Sigmoid colon (tissue), 7 donors: ENCODE data around the gene TMPRSS11F. TPM values are rescaled to one million over a fixed set of nuclear protein-coding genes. Genes with fewer than 3 reads are reported as not detected.

Experiments used
- DNase-seq: peaks from one replicate; pipeline ENCODE4 v3.0.0-alpha.2; 2019
- H3K27ac ChIP-seq, 4 donors: fragments of 200-600 bp; sonication (generic); one replicate each; pipeline ENCODE4 v1.5.1; 2016 to 2019; ENCODE audit warnings: mild to moderate bottlenecking in 1 of 4
- H3K27me3 ChIP-seq, 3 donors: fragments of 200-600 bp; sonication (generic); one replicate each; pipeline ENCODE4 v1.5.1; 2019; ENCODE audit warnings: mild to moderate bottlenecking in 1 of 3
- H3K36me3 ChIP-seq, 4 donors: fragments of 200-600 bp; sonication (generic); one replicate each; pipeline ENCODE4 v1.5.1; 2016 to 2019
- H3K4me1 ChIP-seq, 4 donors: fragments of 200-600 bp; sonication (generic); one replicate each; pipeline ENCODE4 v1.5.1; 2017 to 2019
- H3K4me3 ChIP-seq, 4 donors: fragments of 200-600 bp; sonication (generic); one replicate each; pipeline ENCODE4 v1.5.1; 2017 to 2019; ENCODE audit warnings: mild to moderate bottlenecking in 2 of 4, moderate library complexity in 1 of 4
- H3K9me3 ChIP-seq, 4 donors: fragments of 200-600 bp in 3 of 4; sonication (generic) in 3 of 4; one replicate each; pipeline versions ENCODE4 v1.5.1 to v1.6.1; 2013 to 2019
- EP300 ChIP-seq, 4 donors: sonication (generic); formaldehyde crosslinking; IDR thresholded peaks; one replicate each; pipeline ENCODE4 v1.6.1; 2017; ENCODE audit warnings: antibody characterized with exemption in 4 of 4
- POLR2A ChIP-seq, 2 donors: fragments of 450-650 bp; IDR thresholded peaks; one replicate each; pipeline ENCODE4 v1.6.1; 2016; ENCODE audit warnings: antibody characterized with exemption in 2 of 2, mild to moderate bottlenecking in 2 of 2, moderate library complexity in 2 of 2
- POLR2AphosphoS5 ChIP-seq, 4 donors: sonication (generic); formaldehyde crosslinking; IDR thresholded peaks; one replicate each; pipeline ENCODE4 v1.6.1; 2017; ENCODE audit warnings: antibody characterized with exemption in 4 of 4
- WGBS, 2 donors: extraction: QIAGEN DNeasy Blood & Tissue Kit; methylation state at CpG; one replicate each; pipeline ENCODE4 v1.1.7; 2013; 5-methylcytosine and 5-hydroxymethylcytosine counted together
- intact Hi-C: fragments of 100-400 bp; cut with DNase I; formaldehyde crosslinking; loops from one replicate; pipeline ENCODE4 v1.15.1; 2023
- polyA plus RNA-seq, 3 donors: library from polyadenylated mRNA; stranded (reverse); fragments of 200-250 nt; gene quantifications; one replicate each; pipeline ENCODE4 v1.2.3, GENCODE V29; 2013
- total RNA-seq, 4 donors: library from RNA; depleted of rRNA; stranded (reverse); fragments of >200 nt; gene quantifications; one replicate each; pipeline ENCODE4 v1.1.0, GENCODE V29; 2016
- TF ChIP-seq, protein P1 (sequence below), 4 experiments: fragments of 450-650 bp in 3 of 4; fragments of 200-600 bp in 1 of 4; IDR thresholded peaks; one replicate each; pipeline ENCODE4 v1.5.1; 2016 to 2019; ENCODE audit warnings: antibody characterized with exemption in 4 of 4, mild to moderate bottlenecking in 3 of 4, moderate library complexity in 2 of 4
- donor health status: healthy with polysubstance abuse.
- donor health status: Bipolar disorder and iron deficiency.
- donor health status: healthy.

The TMPRSS11F gene
- total and polyA plus RNA-seq, 7 donors, result not detected

GRCh38 chr4:68076194-68076593 is 53.5 kb downstream of the TMPRSS11F start:
- H3K27me3 ChIP-seq, result no peaks in the 10 kb centered on the region
- no peaks in the 10 kb centered on the region for H3K9me3 ChIP-seq
- H3K4me3 ChIP-seq, result no peak overlapping the region
- TF ChIP-seq EP300 (IDR thresholded peaks at IDR 0.05), result no peak
- no peak for TF ChIP-seq POLR2AphosphoS5 (IDR thresholded peaks at IDR 0.05)
- TF ChIP-seq POLR2A (IDR thresholded peaks at IDR 0.05), result no peak
- TF ChIP-seq, protein P1, sequence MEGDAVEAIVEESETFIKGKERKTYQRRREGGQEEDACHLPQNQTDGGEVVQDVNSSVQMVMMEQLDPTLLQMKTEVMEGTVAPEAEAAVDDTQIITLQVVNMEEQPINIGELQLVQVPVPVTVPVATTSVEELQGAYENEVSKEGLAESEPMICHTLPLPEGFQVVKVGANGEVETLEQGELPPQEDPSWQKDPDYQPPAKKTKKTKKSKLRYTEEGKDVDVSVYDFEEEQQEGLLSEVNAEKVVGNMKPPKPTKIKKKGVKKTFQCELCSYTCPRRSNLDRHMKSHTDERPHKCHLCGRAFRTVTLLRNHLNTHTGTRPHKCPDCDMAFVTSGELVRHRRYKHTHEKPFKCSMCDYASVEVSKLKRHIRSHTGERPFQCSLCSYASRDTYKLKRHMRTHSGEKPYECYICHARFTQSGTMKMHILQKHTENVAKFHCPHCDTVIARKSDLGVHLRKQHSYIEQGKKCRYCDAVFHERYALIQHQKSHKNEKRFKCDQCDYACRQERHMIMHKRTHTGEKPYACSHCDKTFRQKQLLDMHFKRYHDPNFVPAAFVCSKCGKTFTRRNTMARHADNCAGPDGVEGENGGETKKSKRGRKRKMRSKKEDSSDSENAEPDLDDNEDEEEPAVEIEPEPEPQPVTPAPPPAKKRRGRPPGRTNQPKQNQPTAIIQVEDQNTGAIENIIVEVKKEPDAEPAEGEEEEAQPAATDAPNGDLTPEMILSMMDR (IDR thresholded peaks at IDR 0.05), result no peak
- DNase-seq, result no peak
- no peaks in the 10 kb centered on the region for H3K36me3 ChIP-seq
- H3K27ac ChIP-seq, result no peak overlapping the region
- intact Hi-C loops, result no loop called here
- WGBS, 2 donors, result 77 to 78% methylated on average over 2 of the region's 2 CpGs
- H3K4me1 ChIP-seq, result no peaks in the 10 kb centered on the region

GRCh38 chr4:68074397-68074796 is 55.3 kb downstream of the TMPRSS11F start:
- H3K4me1 ChIP-seq, result no peaks in the 10 kb centered on the region
- H3K27me3 ChIP-seq, result no peaks in the 10 kb centered on the region
- H3K27ac ChIP-seq, result no peak overlapping the region
- no peak overlapping the region for H3K4me3 ChIP-seq
- H3K36me3 ChIP-seq, result no peaks in the 10 kb centered on the region
- H3K9me3 ChIP-seq, result no peaks in the 10 kb centered on the region
- intact Hi-C loops, result no loop called here
- DNase-seq, result no peak
- TF ChIP-seq, protein P1 (IDR thresholded peaks at IDR 0.05), result no peak
- no peak for TF ChIP-seq EP300 (IDR thresholded peaks at IDR 0.05)
- no peak for TF ChIP-seq POLR2AphosphoS5 (IDR thresholded peaks at IDR 0.05)
- TF ChIP-seq POLR2A (IDR thresholded peaks at IDR 0.05), result no peak

DNA sequence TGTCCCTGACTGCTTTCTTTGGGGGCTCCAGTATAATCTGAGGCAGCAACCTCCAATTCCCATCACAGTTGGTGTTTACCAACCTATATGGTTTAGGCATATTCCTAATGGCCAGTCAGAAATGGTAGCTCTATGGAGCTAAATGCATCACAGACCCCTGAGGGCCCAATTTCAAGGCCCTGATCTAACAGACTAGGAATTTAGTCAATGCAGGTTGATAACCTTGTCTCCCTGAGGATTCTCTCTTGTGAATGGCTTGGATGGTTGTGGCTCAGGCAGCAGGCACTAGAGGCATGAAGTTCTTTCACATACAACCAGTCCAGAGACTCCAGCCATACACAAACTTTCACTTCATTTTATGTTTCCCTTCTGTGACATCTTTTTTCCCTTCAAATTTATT is 59.4 kb downstream of the TMPRSS11F start:
- Histone ChIP-seq H3K36me3 (no peaks in the 10 kb centered on the region), H3K4me1 (no peaks in the 10 kb centered on the region), H3K9me3 (no peaks in the 10 kb centered on the region), H3K27ac (no peak overlapping the region), H3K4me3 (no peak overlapping the region), H3K27me3 (no peaks in the 10 kb centered on the region)
- intact Hi-C loops, result no loop called here
- no peak for DNase-seq
- TF ChIP-seq EP300 (IDR thresholded peaks at IDR 0.05), result no peak
- TF ChIP-seq, protein P1 (IDR thresholded peaks at IDR 0.05), result no peak
- TF ChIP-seq POLR2A (IDR thresholded peaks at IDR 0.05), result no peak
- no peak for TF ChIP-seq POLR2AphosphoS5 (IDR thresholded peaks at IDR 0.05)

DNA sequence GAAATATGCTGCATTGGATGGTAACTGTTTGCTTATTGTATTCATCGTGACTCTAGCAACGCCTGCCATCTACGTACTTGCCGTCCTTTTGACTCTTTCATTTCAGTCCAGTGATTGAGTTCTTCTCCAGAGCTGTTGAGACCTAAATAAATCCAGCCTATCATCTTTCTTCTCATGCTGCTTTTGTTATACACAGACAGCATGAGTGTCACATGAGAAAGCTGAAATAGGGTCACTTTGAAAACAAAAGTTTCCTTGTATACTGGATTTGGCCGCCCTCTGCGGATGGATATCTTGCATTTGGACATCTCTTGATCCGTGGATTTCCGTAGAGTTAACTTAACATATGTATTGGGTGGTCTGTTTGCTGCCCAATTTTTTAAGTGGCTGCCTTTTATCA is 67.2 kb downstream of the TMPRSS11F start:
- Histone ChIP-seq H3K4me1 (no peaks in the 10 kb centered on the region), H3K9me3 (no peaks in the 10 kb centered on the region), H3K36me3 (no peaks in the 10 kb centered on the region), H3K4me3 (no peak overlapping the region), H3K27me3 (no peaks in the 10 kb centered on the region), H3K27ac (no peak overlapping the region)
- DNase-seq, result no peak
- intact Hi-C loops, result no loop called here
- TF ChIP-seq POLR2AphosphoS5 (IDR thresholded peaks at IDR 0.05) (no peak), EP300 (IDR thresholded peaks at IDR 0.05) (no peak), POLR2A (IDR thresholded peaks at IDR 0.05) (no peak)
- TF ChIP-seq, protein P1 (IDR thresholded peaks at IDR 0.05), result no peak
- WGBS, 2 donors, result 86 to 92% methylated on average over 8 of the region's 8 CpGs

GRCh38 chr4:68038272-68038671 is 91.4 kb downstream of the TMPRSS11F start:
- H3K27ac ChIP-seq, result no peak overlapping the region
- H3K36me3 ChIP-seq, result no peaks in the 10 kb centered on the region
- no peak overlapping the region for H3K4me3 ChIP-seq
- no peaks in the 10 kb centered on the region for H3K9me3 ChIP-seq
- 96% methylated on average over 28 of the region's 28 CpGs for WGBS, 2 donors
- DNase-seq, result no peak
- H3K4me1 ChIP-seq, result no peaks in the 10 kb centered on the region
- intact Hi-C loops, result no loop called here
- no peaks in the 10 kb centered on the region for H3K27me3 ChIP-seq
- TF ChIP-seq, protein P1 (IDR thresholded peaks at IDR 0.05), result no peak
- TF ChIP-seq POLR2A (IDR thresholded peaks at IDR 0.05) (no peak), EP300 (IDR thresholded peaks at IDR 0.05) (no peak), POLR2AphosphoS5 (IDR thresholded peaks at IDR 0.05) (no peak)
